ENCODE data around the gene EPB41L5.

The EPB41L5 gene

DNA sequence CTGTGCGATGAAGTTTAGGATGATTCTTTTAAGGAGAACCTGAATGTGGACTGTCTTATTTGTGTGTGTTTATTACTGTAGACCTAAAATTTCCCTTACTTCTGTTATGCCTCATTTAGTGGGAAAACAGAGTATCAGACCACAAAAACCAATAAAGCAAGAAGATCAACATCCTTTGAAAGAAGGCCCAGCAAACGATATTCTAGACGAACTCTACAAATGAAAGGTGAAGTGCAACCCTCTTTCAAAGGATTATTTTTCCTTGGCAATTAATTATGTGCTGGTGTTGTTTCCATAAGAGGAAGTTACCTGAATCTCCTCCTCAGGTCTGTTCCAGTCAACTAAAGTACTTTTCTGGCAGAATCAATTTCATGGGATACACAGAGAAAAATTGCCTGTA lies 78.6 kb downstream of the EPB41L5 start:
- H3K4me2 ChIP-seq (ENCODE audit: low read length) = no peak overlapping the region
- TF ChIP-seq EZH2 (IDR thresholded peaks at IDR 0.05; ENCODE audit: borderline replicate concordance, low read length) = no peak
- TF ChIP-seq, protein P1, sequence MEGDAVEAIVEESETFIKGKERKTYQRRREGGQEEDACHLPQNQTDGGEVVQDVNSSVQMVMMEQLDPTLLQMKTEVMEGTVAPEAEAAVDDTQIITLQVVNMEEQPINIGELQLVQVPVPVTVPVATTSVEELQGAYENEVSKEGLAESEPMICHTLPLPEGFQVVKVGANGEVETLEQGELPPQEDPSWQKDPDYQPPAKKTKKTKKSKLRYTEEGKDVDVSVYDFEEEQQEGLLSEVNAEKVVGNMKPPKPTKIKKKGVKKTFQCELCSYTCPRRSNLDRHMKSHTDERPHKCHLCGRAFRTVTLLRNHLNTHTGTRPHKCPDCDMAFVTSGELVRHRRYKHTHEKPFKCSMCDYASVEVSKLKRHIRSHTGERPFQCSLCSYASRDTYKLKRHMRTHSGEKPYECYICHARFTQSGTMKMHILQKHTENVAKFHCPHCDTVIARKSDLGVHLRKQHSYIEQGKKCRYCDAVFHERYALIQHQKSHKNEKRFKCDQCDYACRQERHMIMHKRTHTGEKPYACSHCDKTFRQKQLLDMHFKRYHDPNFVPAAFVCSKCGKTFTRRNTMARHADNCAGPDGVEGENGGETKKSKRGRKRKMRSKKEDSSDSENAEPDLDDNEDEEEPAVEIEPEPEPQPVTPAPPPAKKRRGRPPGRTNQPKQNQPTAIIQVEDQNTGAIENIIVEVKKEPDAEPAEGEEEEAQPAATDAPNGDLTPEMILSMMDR (IDR thresholded peaks at IDR 0.05; ENCODE audit: low read length) = no peak
- H3K9me2 ChIP-seq (ENCODE audit: low read depth, low read length) = no peaks in the 10 kb centered on the region
- no peaks in the 10 kb centered on the region for H3K4me1 ChIP-seq (ENCODE audit: insufficient read depth, low read length, severe bottlenecking)
- peaks cover 41% of the 10 kb centered on the region for H3K36me3 ChIP-seq (ENCODE audit: insufficient read depth, low read length)
- no peak overlapping the region for H3K9ac ChIP-seq (ENCODE audit: low read length)
- no peak overlapping the region for H3K4me3 ChIP-seq (ENCODE audit: low read depth, low read length, poor library complexity, severe bottlenecking)
- no peaks in the 10 kb centered on the region for H3K27me3 ChIP-seq (ENCODE audit: insufficient read depth, low read length)
- no peaks in the 10 kb centered on the region for H4K20me1 ChIP-seq (ENCODE audit: insufficient read depth, low read length)
- H3K27ac ChIP-seq (ENCODE audit: low read depth, low read length, poor library complexity, severe bottlenecking) = no peak overlapping the region
- no peaks in the 10 kb centered on the region for H3K9me3 ChIP-seq (ENCODE audit: low read length)
- H2AFZ ChIP-seq (ENCODE audit: low read length) = no peak overlapping the region
- no peaks in the 10 kb centered on the region for H3K79me2 ChIP-seq (ENCODE audit: insufficient read depth, low read length)
- no peaks in the 10 kb centered on the region for H3F3A ChIP-seq (ENCODE audit: insufficient read depth, low read length)

DNA sequence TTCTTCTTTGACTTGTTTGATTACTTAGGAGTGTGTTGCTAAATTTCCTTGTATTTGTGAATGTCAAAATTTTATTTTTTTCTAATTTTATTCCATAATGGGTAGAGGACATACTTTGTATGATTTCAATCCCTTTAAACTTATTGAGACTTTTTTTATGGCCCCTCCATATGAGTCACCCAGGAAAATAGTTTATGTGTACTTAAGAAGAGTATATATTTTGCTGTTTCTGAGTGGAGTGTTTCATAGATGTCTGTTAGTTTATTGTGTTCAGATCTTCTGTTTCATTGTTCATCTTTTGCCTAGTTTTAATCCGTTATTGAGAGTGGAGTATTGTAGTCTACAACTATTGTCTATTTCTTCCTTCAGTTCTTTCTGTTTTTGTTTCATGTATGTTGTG lies 81.9 kb downstream of the EPB41L5 start:
- Histone ChIP-seq H3K27me3 (ENCODE audit: insufficient read depth, low read length) (no peaks in the 10 kb centered on the region), H3K4me1 (ENCODE audit: insufficient read depth, low read length, severe bottlenecking) (no peaks in the 10 kb centered on the region), H2AFZ (ENCODE audit: low read length) (no peak overlapping the region), H3K27ac (ENCODE audit: low read depth, low read length, poor library complexity, severe bottlenecking) (no peak overlapping the region), H3K79me2 (ENCODE audit: insufficient read depth, low read length) (no peaks in the 10 kb centered on the region), H4K20me1 (ENCODE audit: insufficient read depth, low read length) (no peaks in the 10 kb centered on the region), H3K4me2 (ENCODE audit: low read length) (no peak overlapping the region), H3K9me3 (ENCODE audit: low read length) (no peaks in the 10 kb centered on the region), H3K9me2 (ENCODE audit: low read depth, low read length) (no peaks in the 10 kb centered on the region), H3K36me3 (ENCODE audit: insufficient read depth, low read length) (peaks cover 37% of the 10 kb centered on the region), H3F3A (ENCODE audit: insufficient read depth, low read length) (no peaks in the 10 kb centered on the region), H3K9ac (ENCODE audit: low read length) (no peak overlapping the region), H3K4me3 (ENCODE audit: low read depth, low read length, poor library complexity, severe bottlenecking) (no peak overlapping the region)
- TF ChIP-seq, protein P1 (IDR thresholded peaks at IDR 0.05; ENCODE audit: low read length) = no peak
- TF ChIP-seq EZH2 (IDR thresholded peaks at IDR 0.05; ENCODE audit: borderline replicate concordance, low read length) = no peak

DNA sequence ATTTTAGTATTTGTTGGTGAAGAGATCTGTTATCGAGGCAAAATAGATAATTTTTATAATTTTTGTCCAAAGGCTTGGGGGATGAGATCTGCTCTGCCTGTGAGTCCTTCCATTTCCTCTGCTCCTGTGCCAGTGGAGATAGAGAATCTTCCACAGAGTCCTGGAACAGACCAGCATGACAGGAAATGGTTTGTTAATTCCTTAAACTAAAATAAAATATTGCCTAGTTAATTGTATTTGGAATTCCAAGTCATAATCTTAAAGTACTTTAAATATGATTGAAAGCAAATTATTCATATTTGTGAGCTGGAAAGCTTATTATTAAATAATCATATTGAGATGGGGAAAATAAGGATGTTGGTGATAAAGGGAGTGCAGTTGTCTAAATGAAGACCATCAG lies 87.8 kb downstream of the EPB41L5 start:
- TF ChIP-seq, protein P1 (IDR thresholded peaks at IDR 0.05; ENCODE audit: low read length) = no peak
- no peak for TF ChIP-seq EZH2 (IDR thresholded peaks at IDR 0.05; ENCODE audit: borderline replicate concordance, low read length)
- no peaks in the 10 kb centered on the region for H3K9me2 ChIP-seq (ENCODE audit: low read depth, low read length)
- no peak overlapping the region for H2AFZ ChIP-seq (ENCODE audit: low read length)
- H3K79me2 ChIP-seq (ENCODE audit: insufficient read depth, low read length) = no peaks in the 10 kb centered on the region
- no peak overlapping the region for H3K4me3 ChIP-seq (ENCODE audit: low read depth, low read length, poor library complexity, severe bottlenecking)
- H3K4me1 ChIP-seq (ENCODE audit: insufficient read depth, low read length, severe bottlenecking) = no peaks in the 10 kb centered on the region
- H3K27ac ChIP-seq (ENCODE audit: low read depth, low read length, poor library complexity, severe bottlenecking) = no peak overlapping the region
- no peaks in the 10 kb centered on the region for H4K20me1 ChIP-seq (ENCODE audit: insufficient read depth, low read length)
- H3K27me3 ChIP-seq (ENCODE audit: insufficient read depth, low read length) = no peaks in the 10 kb centered on the region
- H3K4me2 ChIP-seq (ENCODE audit: low read length) = no peak overlapping the region
- no peak overlapping the region for H3K9ac ChIP-seq (ENCODE audit: low read length)
- H3K36me3 ChIP-seq (ENCODE audit: insufficient read depth, low read length) = peaks cover 33% of the 10 kb centered on the region
- H3K9me3 ChIP-seq (ENCODE audit: low read length) = no peaks in the 10 kb centered on the region
- H3F3A ChIP-seq (ENCODE audit: insufficient read depth, low read length) = no peaks in the 10 kb centered on the region
